HepG2 (cell line): ENCODE results near the gene SOX21. TPM values are rescaled to one million over a fixed set of nuclear protein-coding genes. Genes with fewer than 3 reads are reported as not detected.

Experiments used
- ATAC-seq: fragments of 200-7000 bp; cut with Tn5 transposase; 3 replicates; pipeline ENCODE4 v1.9.1; 2020; ENCODE audit warnings: mild to moderate bottlenecking, moderate library complexity
- Bru-seq: library from RNA; stranded (reverse); fragments of 400-500 nt; gene quantifications from one replicate; lab custom pipeline; 2021; lab: Mats Ljungman, UMichigan
- BruChase-seq, 2 experiments: library from RNA; stranded (reverse); fragments of 400-500 nt; gene quantifications; one replicate each; lab custom pipeline; 2021; lab: Mats Ljungman, UMichigan
- BruUV-seq: library from RNA; stranded (reverse); fragments of 400-500 nt; replicated peaks from 2 replicates; lab custom pipeline; 2021; lab: Mats Ljungman, UMichigan
- CTCF ChIA-PET: fragments of 300-600 bp; formaldehyde crosslinking; extraction: SDS; loops from one replicate; lab custom pipeline; 2021; ENCODE audit warnings: low total read pairs, inconsistent platforms, low intra/inter-chr PET ratio; lab: Yijun Ruan, JAX
- POLR2A ChIA-PET: fragments of 350-600 bp; sonication (Branson Sonifier 250); formaldehyde crosslinking; loops from one replicate; lab custom pipeline; 2020; ENCODE audit warnings: antibody characterized with exemption, inconsistent platforms; lab: Yijun Ruan, JAX
- DNase-seq: peaks from one replicate; pipeline ENCODE4 v3.0.0-alpha.2; 2015; ENCODE audit warnings: low spot score
- FAIRE-seq: peaks from 3 replicates; lab custom pipeline; 2011; peaks lifted over from hg19 to GRCh38; lab: Jason Lieb, UNC
- H2AFZ ChIP-seq: one replicate; pipeline ENCODE4 v1.6.1; 2011; ENCODE audit warnings: low read length, inconsistent platforms
- H3K27ac ChIP-seq: fragments of 300-600 bp; 3 replicates; pipeline ENCODE4 v1.8.0; 2011; ENCODE audit warnings: mixed run types, mild to moderate bottlenecking, mixed read lengths, low read length, inconsistent platforms; ENCODE audit not compliant: insufficient read depth; ENCODE audit errors: extremely low read length
- H3K27me3 ChIP-seq, 2 experiments: fragments of 200-600 bp in 1 of 2; 2 replicates in 1 of 2; 3 replicates in 1 of 2; pipeline versions ENCODE4 v1.6.0 to v1.8.0; 2011; ENCODE audit warnings: low read length in 2 of 2, mild to moderate bottlenecking in 2 of 2, moderate library complexity in 2 of 2, inconsistent platforms in 1 of 2; ENCODE audit not compliant: insufficient read depth in 2 of 2, control insufficient read depth in 1 of 2
- H3K36me3 ChIP-seq, 2 experiments: fragments of 200-600 bp in 1 of 2; replicated peaks in 1 of 2; 2 replicates in 1 of 2; 3 replicates in 1 of 2; pipeline versions ENCODE4 v1.5.1 to v1.8.0; 2011; ENCODE audit warnings: low read length in 2 of 2, inconsistent platforms in 1 of 2; ENCODE audit not compliant: insufficient read depth in 2 of 2, control insufficient read depth in 1 of 2
- H3K4me1 ChIP-seq: 2 replicates; pipeline ENCODE4 v1.5.1; 2012; ENCODE audit warnings: low read length, inconsistent platforms; ENCODE audit not compliant: insufficient read depth
- H3K4me2 ChIP-seq: 2 replicates; pipeline ENCODE4 v1.6.0; 2011; ENCODE audit warnings: low read depth, low read length, inconsistent platforms
- H3K4me3 ChIP-seq, 3 experiments: fragments of 200-600 bp in 1 of 3; sonication (generic), shearing (Covaris generic) in 1 of 3; replicated peaks in 1 of 3; 2 replicates each; pipeline ENCODE4 v1.5.1; 2011 to 2016; ENCODE audit warnings: low read length in 3 of 3, inconsistent platforms in 2 of 3, low read depth in 2 of 3, mild to moderate bottlenecking in 2 of 3, control low read depth in 1 of 3, mixed read lengths in 1 of 3; ENCODE audit not compliant: insufficient read depth in 1 of 3
- H3K79me2 ChIP-seq: one replicate; pipeline ENCODE4 v1.6.1; 2011; ENCODE audit warnings: low read length, inconsistent platforms; ENCODE audit not compliant: insufficient read depth
- H3K9ac ChIP-seq: 2 replicates; pipeline ENCODE4 v1.6.0; 2011; ENCODE audit warnings: mild to moderate bottlenecking, low read depth, low read length, inconsistent platforms; ENCODE audit not compliant: insufficient read depth
- H3K9me3 ChIP-seq: 2 replicates; pipeline ENCODE4 v1.5.1; 2012; ENCODE audit warnings: mild to moderate bottlenecking, low read length
- H4K20me1 ChIP-seq: 2 replicates; pipeline ENCODE4 v1.6.0; 2011; ENCODE audit warnings: inconsistent platforms, mild to moderate bottlenecking, low read length, moderate library complexity; ENCODE audit not compliant: insufficient read depth
- EZH2 ChIP-seq: conservative IDR thresholded peaks from 2 replicates; pipeline ENCODE4 v1.6.1; 2012; ENCODE audit warnings: mild to moderate bottlenecking, low read depth, low read length, moderate library complexity
- whole genome bisulfite sequencing: methylation state at CpG from one replicate; pipeline ENCODE4 v1.1.6; 2017; ENCODE audit warnings: low lambda C conversion rate; 5-methylcytosine and 5-hydroxymethylcytosine counted together
- in situ Hi-C: cut with HindIII; loops from 2 replicates; pipeline ENCODE4 v1.10.0; 2017; ENCODE audit warnings: low pct_unique_long_range_greater_than_20kb; ENCODE audit not compliant: extremely low pct_ligation_motif_present
- intact Hi-C: fragments of 100-400 bp; cut with micrococcal nuclease; formaldehyde crosslinking; loops from one replicate; pipeline ENCODE4 v1.10.0; 2022; ENCODE audit not compliant: unreplicated experiment
- long read RNA-seq, 2 experiments: library from RNA in 1 of 2; library from polyadenylated mRNA in 1 of 2; stranded (forward) in 1 of 2; unstranded in 1 of 2; transcript quantifications; one replicate each; pipeline ENCODE4 v2.0.0, GENCODE V29; 2019 to 2022
- polyA minus RNA-seq, 3 experiments: library from RNA; depleted of rRNA, polyadenylated mRNA; stranded (reverse); fragments of >200 nt; gene quantifications; 2 replicates each; pipeline ENCODE4 v1.2.3, GENCODE V29; 2011; ENCODE audit warnings: low replicate concordance in 1 of 3
- polyA plus RNA-seq, 8 experiments: library from polyadenylated mRNA; depleted of rRNA in 3 of 8; stranded (reverse) in 7 of 8; unstranded in 1 of 8; fragments of >200 nt; fragmentation: Illumina TruSeq in 4 of 8; extraction: Trizol in 4 of 8; gene quantifications; 2 replicates each; pipeline versions ENCODE4 v1.2.1 to v1.2.3, GENCODE V29; 2011 to 2016; ENCODE audit warnings: low read depth in 4 of 8, missing spikeins in 1 of 8, mixed read lengths in 1 of 8; ENCODE audit not compliant: insufficient read depth in 1 of 8
- total RNA-seq, 5 experiments: library from RNA; depleted of rRNA; stranded (reverse); fragments of >200 nt; fragmentation: Illumina TruSeq; extraction: Trizol; gene quantifications; 2 replicates each; pipeline ENCODE4 v1.2.3, GENCODE V29; 2016; ENCODE audit warnings: low read depth in 1 of 5
- TF ChIP-seq, protein P1 (sequence below): sonication (generic); formaldehyde crosslinking; IDR thresholded peaks from 2 replicates; pipeline ENCODE4 v1.4.0; 2020; ENCODE audit warnings: mild to moderate bottlenecking, missing genetic modification reagents, borderline replicate concordance

The SOX21 gene
- not detected in 2 replicates for total RNA-seq (2016; rRNA removed; fragmentation: Illumina TruSeq; extraction: Trizol)
- total RNA-seq (2016; cell fraction: cytosol; rRNA removed; fragmentation: Illumina TruSeq; extraction: Trizol; ENCODE audit: low read depth), result not detected in 2 replicates
- total RNA-seq (2016; cell fraction: insoluble cytoplasmic fraction; rRNA removed; fragmentation: Illumina TruSeq; extraction: Trizol), result not detected in 2 replicates
- not detected in 2 replicates for total RNA-seq (2016; cell fraction: membrane; rRNA removed; fragmentation: Illumina TruSeq; extraction: Trizol)
- total RNA-seq (2016; cell fraction: nucleus; rRNA removed; fragmentation: Illumina TruSeq; extraction: Trizol), result not detected in 2 replicates
- not detected in 2 replicates for polyA plus RNA-seq (2011; rRNA removed)
- polyA plus RNA-seq (2011; cell fraction: cytosol; rRNA removed), result not detected in 2 replicates
- not detected in 2 replicates for polyA plus RNA-seq (2011; cell fraction: nucleus; rRNA removed)
- polyA plus RNA-seq (2012), result not detected in 2 replicates
- polyA plus RNA-seq (2016; cell fraction: cytosol; fragmentation: Illumina TruSeq; extraction: Trizol; ENCODE audit: low read depth), result not detected in 2 replicates
- polyA plus RNA-seq (2016; cell fraction: insoluble cytoplasmic fraction; fragmentation: Illumina TruSeq; extraction: Trizol; ENCODE audit: low read depth), result not detected in 2 replicates
- polyA plus RNA-seq (2016; cell fraction: membrane; fragmentation: Illumina TruSeq; extraction: Trizol; ENCODE audit: low read depth), result not detected in 2 replicates
- polyA plus RNA-seq (2016; cell fraction: nucleus; fragmentation: Illumina TruSeq; extraction: Trizol; ENCODE audit: insufficient read depth, low read depth), result not detected in 2 replicates
- polyA minus RNA-seq (2011; rRNA and poly(A)+ RNA removed; ENCODE audit: low replicate concordance), result not detected in 2 replicates
- not detected in 2 replicates for polyA minus RNA-seq (2011; cell fraction: cytosol; rRNA and poly(A)+ RNA removed)
- not detected in 2 replicates for polyA minus RNA-seq (2011; cell fraction: nucleus; rRNA and poly(A)+ RNA removed)
- not detected for Bru-seq, nascent RNA
- not detected for BruChase-seq, experiment 1, labeled RNA remaining after a 6-hour chase
- not detected for BruChase-seq, experiment 2, labeled RNA remaining after a 2-hour chase
- long read RNA-seq, experiment 1, result 0 reads
- long read RNA-seq, experiment 2, result 0 reads

- FAIRE-seq (no peak), ATAC-seq (no peak), DNase-seq (no peak)
- Histone ChIP-seq H3K4me2 (peak within 1 kb of the TSS; percentile 67; the same call in 1 of the 2 replicates), H4K20me1 (no peaks in the 10 kb centered on the region), H3K27me3 (peaks cover 7 to 62% of the 10 kb centered on the region in 2 experiments; a peak in 4 of 5 replicates), H3K4me1 (no peaks in the 10 kb centered on the region), H3K9ac (no peak within 1 kb of the TSS), H3K36me3 (no peaks in the 10 kb centered on the region), H2AFZ (no peak within 1 kb of the TSS), H3K79me2 (no peaks in the 10 kb centered on the region), H3K4me3 (no peak within 1 kb of the TSS), H3K9me3 (no peaks in the 10 kb centered on the region), H3K27ac (no peak within 1 kb of the TSS)
- no TSS peak for BruUV-seq
- ChIA-PET CTCF (no interaction called here), POLR2A (no interaction called here)
- 64% methylated on average over 34 of the region's 38 CpGs for WGBS
- intact Hi-C loops (loop anchor here (5.0 kb wide), 1 partner anchor 35 kb away; no protein-coding TSS in a partner anchor), in situ Hi-C loops (no loop called here)
- TF ChIP-seq, protein P1, sequence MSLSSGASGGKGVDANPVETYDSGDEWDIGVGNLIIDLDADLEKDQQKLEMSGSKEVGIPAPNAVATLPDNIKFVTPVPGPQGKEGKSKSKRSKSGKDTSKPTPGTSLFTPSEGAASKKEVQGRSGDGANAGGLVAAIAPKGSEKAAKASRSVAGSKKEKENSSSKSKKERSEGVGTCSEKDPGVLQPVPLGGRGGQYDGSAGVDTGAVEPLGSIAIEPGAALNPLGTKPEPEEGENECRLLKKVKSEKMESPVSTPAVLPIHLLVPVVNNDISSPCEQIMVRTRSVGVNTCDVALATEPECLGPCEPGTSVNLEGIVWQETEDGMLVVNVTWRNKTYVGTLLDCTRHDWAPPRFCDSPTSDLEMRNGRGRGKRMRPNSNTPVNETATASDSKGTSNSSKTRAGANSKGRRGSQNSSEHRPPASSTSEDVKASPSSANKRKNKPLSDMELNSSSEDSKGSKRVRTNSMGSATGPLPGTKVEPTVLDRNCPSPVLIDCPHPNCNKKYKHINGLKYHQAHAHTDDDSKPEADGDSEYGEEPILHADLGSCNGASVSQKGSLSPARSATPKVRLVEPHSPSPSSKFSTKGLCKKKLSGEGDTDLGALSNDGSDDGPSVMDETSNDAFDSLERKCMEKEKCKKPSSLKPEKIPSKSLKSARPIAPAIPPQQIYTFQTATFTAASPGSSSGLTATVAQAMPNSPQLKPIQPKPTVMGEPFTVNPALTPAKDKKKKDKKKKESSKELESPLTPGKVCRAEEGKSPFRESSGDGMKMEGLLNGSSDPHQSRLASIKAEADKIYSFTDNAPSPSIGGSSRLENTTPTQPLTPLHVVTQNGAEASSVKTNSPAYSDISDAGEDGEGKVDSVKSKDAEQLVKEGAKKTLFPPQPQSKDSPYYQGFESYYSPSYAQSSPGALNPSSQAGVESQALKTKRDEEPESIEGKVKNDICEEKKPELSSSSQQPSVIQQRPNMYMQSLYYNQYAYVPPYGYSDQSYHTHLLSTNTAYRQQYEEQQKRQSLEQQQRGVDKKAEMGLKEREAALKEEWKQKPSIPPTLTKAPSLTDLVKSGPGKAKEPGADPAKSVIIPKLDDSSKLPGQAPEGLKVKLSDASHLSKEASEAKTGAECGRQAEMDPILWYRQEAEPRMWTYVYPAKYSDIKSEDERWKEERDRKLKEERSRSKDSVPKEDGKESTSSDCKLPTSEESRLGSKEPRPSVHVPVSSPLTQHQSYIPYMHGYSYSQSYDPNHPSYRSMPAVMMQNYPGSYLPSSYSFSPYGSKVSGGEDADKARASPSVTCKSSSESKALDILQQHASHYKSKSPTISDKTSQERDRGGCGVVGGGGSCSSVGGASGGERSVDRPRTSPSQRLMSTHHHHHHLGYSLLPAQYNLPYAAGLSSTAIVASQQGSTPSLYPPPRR (CRISPR knock-in tag), result no peak
- 0 out of 2 replicates have a peak, but pooled peaks have one; percentile 9 for TF ChIP-seq EZH2
These were observed at the start of gene SOX21 for GRCh38 chr13:94712287-94712811. Gene SOX21, minus strand, starts transcription at chr13:94712545. Its CDS starts 496 bp downstream, at chr13:94712049.
